MCF 10A (cell line): ENCODE data around the gene PTGES2. TPM values are rescaled to one million over a fixed set of nuclear protein-coding genes. Genes with fewer than 3 reads are reported as not detected.

Experiments
- BruUV-seq: library from RNA; stranded (reverse); fragments of 400-500 nt; replicated peaks from 2 replicates; lab custom pipeline; 2021; lab: Mats Ljungman, UMichigan
- CTCF ChIA-PET: fragments of 300-600 bp; sonication (Branson Sonifier 250); formaldehyde crosslinking; extraction: SDS; loops from one replicate; lab custom pipeline; 2021; ENCODE audit warnings: antibody characterized with exemption, inconsistent platforms; lab: Yijun Ruan, JAX
- POLR2A ChIA-PET: fragments of 300-600, 350-650 bp; sonication (Branson Sonifier 250); formaldehyde crosslinking; extraction: SDS; loops from one replicate; lab custom pipeline; 2020; ENCODE audit warnings: antibody characterized with exemption, inconsistent platforms; lab: Yijun Ruan, JAX
- DNase-seq: peaks from one replicate; pipeline ENCODE4 v3.0.0-alpha.2; 2018; ENCODE audit not compliant: unreplicated experiment
- H3K27ac Mint-ChIP-seq: one replicate; pipeline ENCODE4 v1.8.0; 2022; ENCODE audit warnings: mild to moderate bottlenecking, low read depth, mixed read lengths; ENCODE audit not compliant: unreplicated experiment
- H3K27me3 Mint-ChIP-seq: one replicate; pipeline ENCODE4 v1.8.0; 2022; ENCODE audit warnings: mixed read lengths; ENCODE audit not compliant: insufficient read depth, unreplicated experiment
- H3K36me3 Mint-ChIP-seq: one replicate; pipeline ENCODE4 v1.8.0; 2022; ENCODE audit warnings: mild to moderate bottlenecking, moderate library complexity, mixed read lengths; ENCODE audit not compliant: insufficient read depth, unreplicated experiment
- H3K4me1 Mint-ChIP-seq: one replicate; pipeline ENCODE4 v1.8.0; 2022; ENCODE audit warnings: mixed read lengths; ENCODE audit not compliant: insufficient read depth, unreplicated experiment
- H3K4me3 Mint-ChIP-seq: one replicate; pipeline ENCODE4 v1.8.0; 2022; ENCODE audit warnings: mild to moderate bottlenecking, moderate library complexity, mixed read lengths; ENCODE audit not compliant: unreplicated experiment
- H3K9me3 Mint-ChIP-seq: one replicate; pipeline ENCODE4 v1.8.0; 2022; ENCODE audit warnings: mixed read lengths; ENCODE audit not compliant: unreplicated experiment
- CTCF ChIP-seq: fragments of 200-600 bp; IDR thresholded peaks from one replicate; pipeline ENCODE4 v1.8.0; 2022; ENCODE audit warnings: antibody characterized with exemption, mild to moderate bottlenecking; ENCODE audit not compliant: unreplicated experiment
- intact Hi-C: fragments of 100-400 bp; cut with micrococcal nuclease; formaldehyde crosslinking; loops from 2 replicates; pipeline ENCODE4 v1.14.1; 2022
- total RNA-seq: library from RNA; stranded (reverse); gene quantifications from 2 replicates; pipeline ENCODE4 v1.2.3, GENCODE V29; 2022

Gene PTGES2
- total RNA-seq, 1 experiment from 2014 or later, result 130 TPM

DNA sequence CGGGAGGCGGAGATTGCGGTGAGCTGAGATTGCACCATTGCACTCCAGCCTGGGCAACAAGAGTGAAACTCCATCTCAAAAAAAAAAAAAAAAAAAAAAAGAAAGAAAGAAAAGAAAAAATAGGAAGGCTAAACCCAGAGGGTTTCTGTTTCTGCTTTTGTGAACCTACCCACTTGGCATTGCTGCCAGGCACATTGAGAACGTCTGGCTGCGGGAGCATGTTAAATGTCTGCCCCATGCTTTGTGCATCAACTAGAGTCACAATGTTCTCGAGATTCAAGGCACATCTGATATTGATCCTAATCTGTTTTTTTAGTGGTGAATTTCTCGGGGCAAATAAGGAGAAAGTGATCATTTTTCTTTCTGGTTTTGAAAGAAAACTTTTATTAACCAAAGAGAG lies 56.7 kb downstream of the PTGES2 start:
- H3K27ac Mint-ChIP-seq, result no peak overlapping the region
- ChIA-PET POLR2A (interaction anchor here (3.0 kb wide), 1 partner anchor 22 kb away, joined by 25 read pairs; no protein-coding TSS in a partner anchor), CTCF (interaction anchor here (1.1 to 2.4 kb wide), 2 partner anchors 46 to 1129 kb away, joined by 3 to 13 read pairs; no protein-coding TSS in a partner anchor)
- H3K4me1 Mint-ChIP-seq, result peaks cover 23% of the 10 kb centered on the region
- H3K9me3 Mint-ChIP-seq, result no peaks in the 10 kb centered on the region
- no peak for DNase-seq
- no peaks in the 10 kb centered on the region for H3K36me3 Mint-ChIP-seq
- intact Hi-C loops, result no loop called here
- no TSS peak for BruUV-seq
- no peak overlapping the region for H3K4me3 Mint-ChIP-seq
- H3K27me3 Mint-ChIP-seq, result no peaks in the 10 kb centered on the region
- no peak for TF ChIP-seq CTCF

Other genes starting within 250 kb of the PTGES2 start
- gene ST6GALNAC6, start 228.1 kb downstream of the PTGES2 start, total RNA-seq, result 16.5 and 17.6 TPM in 2 replicates
- 36.3 and 39.5 TPM in 2 replicates for gene ST6GALNAC4, start 210.7 kb downstream of the PTGES2 start, total RNA-seq
- 4.0 and 5.7 TPM in 2 replicates for gene PIP5KL1, start 197.0 kb downstream of the PTGES2 start, total RNA-seq
- 41.5 and 41.8 TPM in 2 replicates for gene DPM2, start 189.9 kb downstream of the PTGES2 start, total RNA-seq
- gene EEIG1, start 146.7 kb downstream of the PTGES2 start, total RNA-seq, result 17.5 and 23.9 TPM in 2 replicates
- gene NAIF1, start 60.4 kb downstream of the PTGES2 start, total RNA-seq, result 15.8 and 17.1 TPM in 2 replicates
- gene SLC25A25, start 59.5 kb downstream of the PTGES2 start, total RNA-seq, result 11.1 and 15.5 TPM in 2 replicates
- 7.7 and 41.6 TPM in 2 replicates for gene LCN2, start 21.7 kb upstream of the PTGES2 start, total RNA-seq
- 68.6 and 70.4 TPM in 2 replicates for gene BBLN, start 32.5 kb upstream of the PTGES2 start, total RNA-seq
- gene CIZ1, start 63.8 kb upstream of the PTGES2 start, total RNA-seq, result 133 and 151 TPM in 2 replicates
- gene DNM1, start 75.7 kb upstream of the PTGES2 start, total RNA-seq, result 0.98 and 2.0 TPM in 2 replicates
- 124 and 147 TPM in 2 replicates for gene GOLGA2, start 148.3 kb upstream of the PTGES2 start, total RNA-seq
- gene SWI5, start 148.5 kb upstream of the PTGES2 start, total RNA-seq, result 27.7 and 39.0 TPM in 2 replicates
- gene TRUB2, start 194.7 kb upstream of the PTGES2 start, total RNA-seq, result 36.1 and 37.6 TPM in 2 replicates
- 57.1 and 58.9 TPM in 2 replicates for gene COQ4, start 195.1 kb upstream of the PTGES2 start, total RNA-seq
- 17.0 and 18.8 TPM in 2 replicates for gene SLC27A4, start 212.8 kb upstream of the PTGES2 start, total RNA-seq
- 56.8 and 57.7 TPM in 2 replicates for gene URM1, start 243.6 kb upstream of the PTGES2 start, total RNA-seq